GM18526 (cell line): ENCODE results near the gene SRGAP3.

Experiments used
- POLR2A ChIP-seq: IDR thresholded peaks from 3 replicates; pipeline ENCODE4 v1.6.1; 2011; ENCODE audit not compliant: insufficient read length; ENCODE audit errors: extremely low read depth

SRGAP3 gene

DNA sequence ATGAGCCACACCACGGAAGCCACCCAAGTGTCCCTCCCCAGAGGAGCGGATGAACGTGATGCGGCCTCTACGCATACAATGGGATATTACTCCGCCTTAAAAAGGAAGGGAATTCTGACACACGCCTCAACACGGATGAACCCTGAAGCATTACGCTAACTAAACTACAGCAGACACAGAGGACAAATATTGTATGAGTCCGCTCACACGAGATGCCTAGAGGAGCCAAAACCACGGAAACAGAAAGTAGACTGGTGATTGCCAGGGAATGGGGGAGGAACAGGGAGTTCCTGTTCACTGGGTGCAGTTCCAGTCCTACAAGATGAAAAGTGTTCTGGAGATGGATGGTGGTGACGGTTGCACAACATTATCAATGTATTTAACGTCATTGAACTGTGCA is 32.7 kb downstream of the SRGAP3 start:
- no peak for TF ChIP-seq POLR2A

DNA sequence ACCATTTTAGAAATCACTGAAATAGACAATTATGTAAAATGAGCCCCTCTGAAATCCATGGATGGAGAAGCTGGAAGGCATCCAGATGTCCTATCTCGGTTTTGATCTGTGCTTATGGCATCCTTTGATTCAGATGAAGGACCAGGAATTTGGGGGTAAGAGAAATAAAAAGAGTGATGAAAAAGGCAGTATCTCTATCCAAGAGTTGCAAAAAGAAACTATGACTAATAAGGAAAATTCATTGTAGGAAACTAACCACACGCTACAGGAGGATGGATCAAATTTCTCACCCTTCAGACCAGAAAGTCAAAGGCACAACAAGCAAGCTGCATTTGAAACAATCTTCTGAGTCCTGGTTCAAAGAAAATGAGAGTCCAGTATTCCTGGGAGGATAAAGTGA is 34.8 kb downstream of the SRGAP3 start:
- no peak for TF ChIP-seq POLR2A

- no peak for TF ChIP-seq POLR2A
These were observed 35.3 kb downstream of the SRGAP3 start for GRCh38 chr3:9214185-9214584.

- no peak for TF ChIP-seq POLR2A
These were observed 36.3 kb downstream of the SRGAP3 start for GRCh38 chr3:9213019-9213634.

DNA sequence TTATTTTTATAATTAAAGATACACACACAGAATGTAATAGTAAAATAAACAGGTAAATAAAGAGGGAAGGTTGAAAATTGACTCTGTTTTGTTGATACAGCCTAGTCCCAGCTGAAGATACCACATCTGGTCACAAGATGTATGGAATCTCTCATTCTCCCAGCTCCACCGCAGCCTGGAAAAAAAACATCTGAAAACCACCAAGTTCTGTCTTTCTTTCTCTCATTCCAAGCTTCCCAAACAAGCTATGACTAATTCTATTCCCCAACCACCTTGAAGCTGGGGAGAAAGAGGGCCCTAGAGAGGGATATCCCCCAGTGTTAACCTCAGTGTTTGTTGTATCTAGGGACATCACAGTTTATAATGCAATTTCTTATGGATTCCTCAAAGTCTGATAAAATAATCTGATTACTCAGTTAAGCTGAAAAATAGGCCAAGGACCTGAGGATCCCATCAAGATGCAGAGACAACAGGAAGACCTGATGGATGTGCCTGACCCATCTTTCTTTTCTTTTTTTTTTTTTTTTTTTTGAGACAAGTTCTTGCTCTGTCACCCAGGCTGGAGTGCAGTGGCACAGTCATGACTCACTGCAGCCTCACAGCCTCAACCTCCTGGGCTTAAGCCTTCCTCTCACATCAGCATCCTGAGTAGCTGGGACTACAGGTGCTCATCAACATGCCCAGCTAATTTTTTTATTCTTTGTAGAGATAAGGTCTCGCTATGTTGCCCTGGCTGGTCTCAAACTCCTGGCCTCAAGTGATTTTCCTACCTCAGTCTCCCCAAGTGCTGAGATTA is 38.1 kb downstream of the SRGAP3 start:
- TF ChIP-seq POLR2A, result no peak

DNA sequence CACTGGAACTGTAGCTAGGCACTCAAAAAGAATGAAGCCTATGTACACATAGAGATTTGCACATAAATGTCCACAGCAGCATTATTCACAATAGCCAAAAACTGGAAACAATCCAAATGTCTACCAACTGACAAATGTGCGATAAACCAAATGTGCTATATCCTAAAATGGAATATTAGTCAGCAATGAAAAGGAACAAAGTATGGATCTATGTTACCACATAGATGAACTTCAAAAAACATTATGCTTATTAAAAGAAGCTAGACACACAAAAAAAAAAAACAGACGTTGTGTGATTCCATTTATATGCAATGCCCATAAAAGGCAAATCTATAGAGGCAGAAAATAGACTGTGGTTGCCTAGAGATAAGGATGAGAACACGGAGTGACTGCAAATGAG is 39.7 kb downstream of the SRGAP3 start:
- TF ChIP-seq POLR2A, result no peak

GRCh38 chr3:9208605-9209152 is 40.8 kb downstream of the SRGAP3 start:
- TF ChIP-seq POLR2A, result no peak

DNA sequence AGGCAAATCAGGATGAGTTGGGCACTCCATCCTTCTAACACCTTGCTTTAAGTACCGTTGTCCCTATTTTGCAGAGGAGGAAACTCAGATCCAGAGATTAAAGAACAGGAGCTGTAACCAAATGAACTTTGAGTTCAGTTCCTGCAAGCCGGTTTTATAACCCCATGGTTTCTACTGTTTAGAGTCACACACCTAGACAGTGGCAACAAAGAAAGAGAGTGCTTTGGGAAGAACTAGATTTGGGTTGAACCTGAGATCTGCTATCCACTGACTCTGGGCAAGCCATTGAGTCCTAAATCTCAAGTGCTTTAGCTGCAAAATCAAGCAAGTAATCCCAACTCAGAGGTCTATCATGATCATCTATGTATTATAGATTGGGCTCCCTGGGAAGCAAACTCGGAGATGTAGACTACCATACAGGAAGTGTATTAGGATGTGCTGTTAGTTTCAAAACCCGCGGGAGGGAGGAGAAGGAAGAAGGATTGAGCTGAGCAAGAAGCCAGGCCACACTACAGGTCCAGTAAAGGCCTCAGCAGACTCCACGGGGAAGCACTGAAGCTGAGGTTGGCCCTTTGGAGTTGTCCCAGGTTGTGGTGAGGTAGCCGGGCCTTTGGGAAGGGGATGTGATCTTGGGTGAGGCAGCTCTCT is 42.2 kb downstream of the SRGAP3 start:
- TF ChIP-seq POLR2A, result no peak

- no peak for TF ChIP-seq POLR2A
These were observed 43.2 kb downstream of the SRGAP3 start for GRCh38 chr3:9206287-9206686.

GRCh38 chr3:9205345-9206143 is 43.9 kb downstream of the SRGAP3 start:
- TF ChIP-seq POLR2A, result no peak

DNA sequence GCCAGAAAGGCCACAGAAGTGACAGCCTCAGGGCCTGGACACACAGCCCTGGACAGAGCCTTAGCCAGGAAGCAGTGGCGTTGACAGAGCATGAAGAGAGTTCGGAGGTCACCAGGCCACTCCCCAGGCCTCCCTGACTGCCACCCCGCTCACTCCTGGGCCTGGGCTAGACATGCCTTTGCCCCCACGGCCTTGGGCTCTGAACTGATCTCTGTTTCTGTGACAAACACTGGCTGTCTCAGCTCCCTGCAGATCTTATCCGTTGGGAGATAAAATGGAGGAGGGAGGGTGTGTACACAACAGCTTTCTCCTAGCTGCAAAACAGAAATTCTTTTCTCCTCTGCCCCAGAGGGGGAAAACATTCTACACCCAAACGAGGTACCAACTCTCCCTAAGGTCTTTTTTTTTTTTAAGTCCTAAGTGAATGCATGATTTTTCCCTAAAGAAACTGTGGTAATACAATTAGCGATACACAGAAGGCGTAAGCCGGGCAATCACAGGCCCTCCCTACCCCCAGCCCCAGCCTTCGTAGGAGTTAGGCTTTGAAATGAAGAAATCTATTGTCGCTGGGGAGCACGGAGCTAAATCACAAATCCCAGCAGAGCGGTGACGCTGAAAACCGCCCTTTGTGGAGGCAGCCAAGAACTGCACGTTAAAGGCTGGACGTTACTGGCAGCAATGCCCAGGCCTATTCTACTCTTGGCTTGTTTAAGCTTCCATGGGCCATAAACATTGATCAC is 45.0 kb downstream of the SRGAP3 start:
- no peak for TF ChIP-seq POLR2A

GRCh38 chr3:9203317-9203716 is 46.1 kb downstream of the SRGAP3 start:
- TF ChIP-seq POLR2A, result no peak

GRCh38 chr3:9202546-9202945 is 46.9 kb downstream of the SRGAP3 start:
- no peak for TF ChIP-seq POLR2A

DNA sequence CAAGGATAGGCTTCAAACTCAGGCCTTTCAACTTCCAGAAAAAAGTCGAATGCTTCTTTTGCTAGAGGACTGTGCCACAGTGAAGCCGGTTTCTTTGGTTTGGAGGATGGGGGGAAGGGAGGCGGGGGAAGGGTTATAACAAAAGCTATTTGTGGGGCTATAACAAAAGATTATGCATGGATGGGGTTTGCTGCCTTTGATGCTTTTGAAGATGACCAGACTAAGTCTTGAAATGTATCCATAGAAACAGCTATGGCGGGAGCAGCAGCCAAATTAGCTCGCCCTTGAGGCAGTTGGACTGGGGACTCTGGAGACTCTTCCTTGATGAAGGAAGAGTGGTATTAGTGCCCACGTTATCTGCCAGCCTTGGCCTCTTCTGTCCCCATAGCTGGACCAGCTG is 47.5 kb downstream of the SRGAP3 start:
- TF ChIP-seq POLR2A, result no peak

GRCh38 chr3:9201266-9201665 is 48.2 kb downstream of the SRGAP3 start:
- no peak for TF ChIP-seq POLR2A

DNA sequence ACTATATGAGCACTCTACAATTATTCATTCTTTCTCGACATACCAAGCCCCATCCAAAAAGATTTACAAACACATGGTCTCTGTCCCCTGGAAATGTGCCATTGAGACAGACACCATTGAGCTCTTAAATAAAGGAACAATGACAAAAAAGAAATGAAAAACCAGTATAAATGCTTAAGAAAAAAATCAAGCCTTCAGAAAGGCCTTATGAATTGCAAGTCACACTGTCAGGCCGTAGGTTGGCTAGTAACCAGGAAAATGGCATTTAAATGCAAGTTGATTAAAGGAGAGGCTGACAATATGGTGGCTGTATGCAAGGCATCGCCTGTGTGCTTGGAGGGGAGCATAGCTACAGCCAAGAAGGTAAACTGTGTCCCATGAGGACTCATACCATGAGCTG is 49.7 kb downstream of the SRGAP3 start:
- TF ChIP-seq POLR2A, result no peak
